ENCODE measurements around the gene ASAP2.
A peak's percentile ranks its signal among the peaks of the same experiment; 100 is the strongest.

ASAP2 gene

DNA sequence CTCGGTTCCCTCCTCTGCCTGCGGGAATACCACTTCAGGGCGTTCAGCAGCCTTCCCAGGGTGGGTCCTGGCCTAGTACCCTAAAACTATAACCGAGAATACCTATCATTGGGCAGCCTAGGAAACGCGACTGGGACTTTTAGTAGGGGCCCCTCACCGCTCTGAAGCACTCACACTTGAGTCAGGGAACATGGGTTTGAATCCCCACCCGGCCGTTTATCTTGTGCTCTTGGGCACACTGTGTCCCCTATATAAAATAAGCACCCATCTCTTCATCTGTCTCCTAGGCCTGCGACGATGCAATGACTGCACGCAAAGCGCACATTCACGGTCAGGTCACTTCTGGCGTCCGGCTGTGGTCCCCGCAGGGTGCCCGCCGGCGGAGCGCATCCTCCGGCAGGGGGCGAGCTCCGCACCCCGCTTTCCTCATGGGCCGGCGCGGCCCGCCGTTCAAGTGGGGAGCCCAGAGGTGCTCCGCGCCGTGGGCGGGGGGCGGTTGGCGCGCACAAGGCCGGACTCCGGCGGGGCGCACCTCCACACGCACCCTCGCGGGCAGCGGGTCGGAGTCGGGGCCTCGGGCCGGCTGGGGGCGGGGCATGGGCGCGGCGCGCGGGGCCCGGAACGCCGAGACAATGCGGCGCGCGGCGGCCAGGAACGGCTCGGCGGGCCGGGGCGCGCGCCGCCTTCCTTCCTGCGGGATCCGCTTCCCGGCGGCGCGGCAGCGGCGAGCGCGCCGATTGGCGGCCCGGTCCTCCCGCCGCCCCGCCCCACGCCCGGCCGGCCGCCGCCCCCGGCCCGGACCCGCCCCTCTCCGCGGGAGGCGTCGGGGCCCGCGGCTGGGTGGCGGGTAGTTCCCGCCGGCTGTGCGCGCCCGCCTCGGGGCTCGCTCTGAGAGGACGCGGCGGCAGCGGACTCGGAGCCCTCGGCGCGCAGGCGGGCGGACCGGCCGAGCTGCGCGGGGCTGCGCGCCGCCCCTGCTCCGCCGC, at the start of gene ASAP2:
ASAP2 (plus strand) TSS at position 850 of the 986 bp plus-strand sequence. CDS start 293 bp downstream, outside the sequence.
- peak; percentile 76 for DNase-seq

DNA sequence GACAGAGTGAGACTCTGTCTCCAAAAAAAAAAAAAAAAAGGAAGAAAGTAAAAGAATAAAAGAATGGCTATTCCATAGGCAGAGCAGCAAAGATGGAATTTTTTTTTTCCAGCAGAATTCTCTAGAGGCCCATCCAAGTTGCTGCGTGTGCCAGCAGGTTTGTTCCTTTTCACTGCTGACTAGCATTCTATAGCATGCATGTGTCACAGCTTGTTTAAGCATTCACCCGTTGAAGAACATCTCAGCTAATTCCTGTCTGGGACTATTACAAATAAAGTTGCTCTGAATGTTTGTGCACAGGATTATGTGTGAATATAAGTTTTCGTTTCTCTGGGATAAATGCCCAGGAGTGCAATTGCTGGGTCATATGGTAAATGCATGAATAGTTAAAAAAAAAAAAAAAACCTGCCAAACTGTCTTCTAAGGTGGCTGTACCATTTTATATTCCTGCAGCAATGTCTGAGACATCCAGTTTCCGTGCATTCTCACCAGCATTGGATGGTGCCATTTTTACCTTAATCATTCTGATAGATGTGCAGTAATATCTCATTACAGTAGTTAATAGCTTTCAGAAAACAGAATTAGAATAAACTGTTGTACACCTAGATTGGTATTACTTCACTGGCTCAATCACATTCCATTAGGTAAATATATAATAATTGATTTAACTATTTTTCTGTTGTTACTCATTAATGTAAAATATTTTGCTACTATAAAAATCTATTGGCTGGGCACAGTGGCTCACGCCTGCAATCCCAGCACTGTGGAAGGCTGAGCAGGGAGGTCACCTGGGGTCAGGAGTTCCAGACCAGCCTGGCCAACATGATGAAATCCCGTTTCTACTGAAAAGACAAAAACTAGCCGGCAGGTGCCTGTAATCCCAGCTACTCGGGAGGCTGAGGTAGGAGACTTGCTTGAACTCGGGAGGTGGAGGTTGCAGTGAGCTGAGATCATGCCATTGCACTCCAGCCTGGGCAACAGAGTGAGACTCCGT, 47.5 kb upstream of the ASAP2 start:
- DNase-seq, result no peak

DNA sequence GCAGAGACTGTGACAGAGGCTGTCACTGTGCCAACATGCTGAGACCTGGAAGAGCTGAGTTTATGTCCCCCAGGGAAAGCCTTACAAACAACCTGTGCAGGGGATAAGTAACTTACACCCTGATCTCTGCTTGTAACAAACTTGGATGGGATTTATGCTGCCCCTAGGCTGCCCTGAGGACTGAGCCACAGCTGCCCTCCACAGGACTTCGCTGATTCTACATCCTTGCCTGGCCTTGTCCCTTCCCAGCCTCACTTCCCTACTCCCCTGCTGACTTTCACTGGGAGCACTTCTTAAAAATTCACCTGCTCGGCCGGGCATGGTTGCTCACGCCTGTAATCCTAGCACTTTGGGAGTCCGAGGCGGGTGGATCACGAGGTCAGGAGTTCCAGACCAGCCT, 45.9 kb upstream of the ASAP2 start:
- DNase-seq, result no peak

DNA sequence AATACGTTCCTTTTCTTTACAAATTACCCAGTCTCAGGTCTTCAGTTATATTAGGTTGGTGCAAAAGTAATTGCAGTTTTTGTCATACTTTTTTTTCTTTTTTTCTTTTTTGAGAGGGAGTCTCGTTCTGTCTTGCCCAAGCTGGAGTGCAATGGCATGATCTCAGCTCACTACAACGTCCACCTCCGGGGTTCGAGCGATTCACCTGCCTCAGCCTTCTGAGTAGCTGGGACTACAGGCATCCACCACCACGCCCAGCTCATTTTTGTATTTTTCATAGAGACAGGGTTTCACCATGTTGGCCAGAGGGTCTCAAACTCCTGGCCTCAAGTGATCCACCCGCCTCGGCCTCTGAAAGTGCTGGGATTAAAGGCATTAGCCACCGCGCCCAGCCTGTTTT, 43.8 kb upstream of the ASAP2 start:
- no peak for DNase-seq

DNA sequence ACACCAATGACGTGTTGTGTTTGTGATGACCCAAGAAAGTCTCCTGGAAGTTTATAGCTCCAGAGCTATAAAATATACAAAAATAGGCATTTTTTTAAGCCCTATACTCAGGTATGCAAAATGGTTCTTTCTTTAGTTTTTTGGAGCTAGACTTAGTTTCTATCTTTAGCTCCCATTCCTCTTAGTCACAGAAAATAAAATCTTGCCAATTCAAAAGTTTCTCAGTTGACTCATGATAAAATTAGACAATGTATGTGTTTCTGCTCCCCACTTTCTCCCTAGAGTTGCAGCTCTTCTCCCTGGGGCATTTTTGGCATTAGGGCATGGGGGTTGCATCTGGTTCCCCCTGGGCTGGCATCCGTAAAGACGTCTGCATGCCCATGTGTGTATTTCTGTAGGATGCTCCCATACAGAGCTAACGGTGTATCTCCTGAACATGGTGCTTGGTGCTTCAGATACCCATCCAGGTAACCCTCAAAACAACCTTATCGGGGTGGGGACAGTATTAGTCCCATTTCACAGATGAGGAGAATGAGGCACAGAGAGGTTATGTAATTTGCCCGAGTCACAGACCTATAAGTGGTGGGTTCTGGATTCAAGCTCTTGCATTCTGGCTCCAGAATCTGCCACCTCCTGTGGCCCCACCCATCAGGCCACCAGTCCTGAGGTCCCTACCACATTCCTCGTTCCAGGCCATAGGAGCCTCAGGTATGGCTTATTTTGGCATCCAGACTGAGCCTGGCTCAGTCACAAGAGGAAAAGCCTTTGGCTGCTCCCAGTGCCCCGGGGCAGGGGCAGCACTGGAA, 43.1 kb upstream of the ASAP2 start:
- no peak for DNase-seq

DNA sequence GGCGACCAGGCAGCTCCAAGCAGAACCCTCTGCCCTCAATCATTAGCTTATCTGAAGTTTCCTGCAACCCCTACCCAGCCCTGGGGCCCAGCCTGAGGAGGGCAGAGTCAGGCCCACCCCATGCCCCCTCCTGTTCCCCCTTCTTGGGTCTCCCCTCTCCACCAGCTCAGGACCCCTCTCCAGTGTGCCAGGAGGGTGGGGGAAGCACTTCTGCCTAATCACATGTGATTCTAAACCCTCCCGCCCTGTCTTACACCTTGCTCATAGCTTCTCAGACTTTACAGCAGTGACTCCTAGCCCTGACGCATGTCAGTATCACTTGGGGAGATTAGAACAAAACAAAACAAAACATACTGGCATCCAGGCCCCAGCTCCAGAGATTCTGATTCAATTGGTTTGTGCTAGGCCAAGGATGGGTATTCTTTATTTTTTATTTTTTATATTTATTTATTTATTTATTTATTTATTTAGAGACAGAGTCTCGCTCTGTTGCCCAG, 42.5 kb upstream of the ASAP2 start:
- DNase-seq, result no peak

DNA sequence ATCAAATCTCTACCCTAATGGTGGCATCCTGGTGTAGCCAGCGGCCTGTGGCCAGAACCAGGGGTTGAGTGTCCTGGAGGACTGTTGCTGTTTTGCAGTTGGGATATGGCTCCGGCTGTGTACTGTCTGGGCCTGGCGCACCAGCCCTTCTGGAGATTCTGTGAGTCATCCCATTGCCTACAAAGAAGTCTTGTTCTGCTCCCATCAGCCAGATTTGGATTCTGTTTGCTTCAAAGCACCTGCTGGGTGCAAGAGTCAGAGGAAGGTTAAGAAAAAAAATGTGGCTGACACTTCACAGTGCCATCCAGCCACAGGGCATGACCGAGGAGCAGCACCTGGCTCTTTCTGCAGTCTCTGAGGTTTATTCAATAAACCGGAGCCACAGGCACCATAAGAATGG, 41.0 kb upstream of the ASAP2 start:
- no peak for DNase-seq

DNA sequence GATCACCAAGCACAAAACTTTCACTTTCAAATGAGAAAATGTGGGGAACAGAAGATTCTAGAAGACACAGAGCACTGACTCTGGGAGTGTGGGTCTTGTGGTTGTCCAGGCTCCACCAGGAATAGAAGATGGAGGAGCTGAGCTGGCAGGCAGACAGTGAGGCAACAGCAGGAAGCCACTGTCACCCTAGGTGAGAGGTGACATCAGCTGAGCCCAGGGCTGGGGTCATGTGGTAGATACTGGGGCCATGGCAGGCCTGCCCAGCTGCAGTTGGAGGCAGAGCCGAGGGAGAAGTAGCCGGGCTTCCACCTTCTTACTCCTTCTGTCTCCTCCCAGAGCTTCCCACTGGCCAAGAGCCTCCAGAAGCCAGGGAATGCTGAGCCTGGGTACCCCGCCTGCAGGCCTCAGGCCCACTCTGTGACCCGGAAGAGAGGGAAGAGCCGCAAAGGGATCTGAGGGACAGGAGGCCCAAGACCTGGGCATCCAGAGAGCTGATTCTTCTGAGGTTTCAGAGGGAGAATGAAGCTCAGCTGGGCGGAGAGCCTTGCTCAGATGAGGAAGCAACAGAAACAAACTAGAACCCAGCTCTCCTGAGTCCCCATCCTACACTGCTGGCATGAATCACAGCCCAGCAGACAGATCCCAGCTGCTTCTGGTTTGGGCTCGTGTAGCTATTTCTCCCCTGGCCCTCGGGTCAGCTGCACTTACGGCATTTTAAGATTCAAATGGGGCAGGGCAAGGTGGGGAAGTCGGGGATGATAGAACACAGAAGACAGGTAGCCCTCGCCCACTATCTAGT, 39.8 kb upstream of the ASAP2 start:
- DNase-seq, result no peak

DNA sequence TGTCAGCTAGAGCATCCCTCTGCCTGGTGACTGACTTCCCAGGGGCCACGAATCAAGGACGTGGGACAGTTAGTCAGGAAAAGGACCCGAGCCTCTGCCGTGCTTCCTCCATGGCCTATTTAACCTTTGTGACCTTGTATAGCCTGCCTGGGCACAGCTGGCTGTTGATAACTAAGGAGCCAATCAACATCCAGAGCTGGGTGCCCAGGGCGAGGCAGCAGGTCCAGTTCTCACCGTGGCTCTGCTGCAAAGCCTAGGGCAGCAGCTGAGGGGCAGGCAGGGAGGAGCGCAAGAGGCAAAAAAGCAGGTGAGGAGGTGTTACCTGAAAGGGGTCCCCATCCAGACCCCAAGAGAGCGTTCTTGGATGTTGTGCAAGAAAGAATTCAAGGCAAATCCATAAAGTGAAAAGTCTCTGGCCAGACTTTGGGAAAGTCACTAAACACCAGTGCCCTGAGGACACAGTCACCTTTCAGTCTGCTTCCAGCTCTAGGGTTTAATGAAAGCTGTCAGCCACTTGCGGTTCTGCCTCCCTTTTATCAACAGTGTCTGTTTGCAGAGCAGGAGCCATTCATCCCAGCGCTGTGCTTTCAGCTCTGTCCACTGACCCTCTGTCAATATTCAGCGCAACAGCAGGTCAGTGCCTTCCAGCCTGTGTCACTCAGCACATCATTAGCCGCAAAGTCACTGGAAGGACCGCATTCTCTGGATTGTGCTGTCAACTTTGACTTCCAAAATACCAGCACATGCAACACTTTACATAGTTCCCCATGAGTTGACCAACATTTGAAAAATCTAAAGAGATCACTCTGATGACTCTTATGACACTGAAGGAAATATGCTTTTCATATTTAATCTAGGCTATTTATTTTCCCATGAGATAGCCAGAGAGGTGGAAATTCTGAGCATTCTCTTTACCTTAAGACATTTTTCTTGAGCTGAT, 38.6 kb upstream of the ASAP2 start:
- no peak for DNase-seq

DNA sequence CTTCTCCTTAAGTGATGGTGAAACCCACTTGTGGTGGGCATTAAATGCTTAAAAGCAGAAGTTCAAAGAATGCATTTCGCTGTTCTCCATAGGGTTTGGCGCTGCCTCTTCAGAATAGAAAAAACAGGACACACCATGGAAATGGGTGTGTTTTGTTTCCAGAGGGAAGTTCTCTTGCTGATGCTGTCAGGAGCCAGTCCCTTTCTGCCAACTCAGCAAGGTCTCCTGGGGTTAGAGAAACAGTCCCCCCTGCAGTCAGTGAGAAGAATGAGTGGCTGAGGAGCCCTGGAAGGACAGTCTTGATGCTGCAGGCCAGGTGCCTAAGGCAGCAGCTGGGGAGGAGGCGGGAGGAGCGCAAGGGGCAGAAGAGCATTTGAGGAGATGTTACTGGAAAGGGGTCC, 37.8 kb upstream of the ASAP2 start:
- no peak for DNase-seq

DNA sequence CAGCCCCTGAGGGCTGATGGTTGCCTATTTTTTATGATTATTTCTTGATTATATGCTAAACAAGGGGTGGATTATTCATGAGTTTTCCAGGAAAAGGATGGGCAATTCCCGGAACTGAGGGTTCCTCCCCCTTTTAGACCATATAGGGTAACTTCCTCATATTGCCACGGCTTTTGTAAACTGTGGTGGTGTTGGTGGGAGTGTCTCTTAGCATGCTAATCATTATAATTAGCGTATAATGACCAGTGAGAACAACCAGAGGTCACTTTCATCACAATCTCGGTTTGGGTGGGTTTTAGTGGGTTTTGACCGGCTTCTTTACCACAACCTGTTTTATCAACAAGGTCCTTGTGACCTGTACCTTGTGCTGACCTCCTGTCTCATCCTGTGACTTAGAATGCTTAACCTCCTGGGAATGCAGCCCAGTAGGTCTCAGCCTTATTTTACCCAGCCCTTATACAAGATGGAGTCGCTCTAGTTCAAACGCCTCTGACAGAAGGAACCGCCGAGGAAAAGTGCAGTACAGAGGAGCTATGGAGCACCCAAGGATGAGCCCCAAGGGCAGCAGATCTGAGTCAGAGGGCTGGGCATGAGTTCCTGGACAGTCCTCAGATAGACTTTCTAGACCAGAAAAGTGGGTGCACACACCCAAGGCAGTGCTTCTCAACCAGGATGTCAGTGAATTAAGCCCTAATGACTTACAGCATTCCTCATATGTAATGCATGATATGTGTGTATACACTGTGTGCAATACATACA, 37.1 kb upstream of the ASAP2 start:
- no peak for DNase-seq

DNA sequence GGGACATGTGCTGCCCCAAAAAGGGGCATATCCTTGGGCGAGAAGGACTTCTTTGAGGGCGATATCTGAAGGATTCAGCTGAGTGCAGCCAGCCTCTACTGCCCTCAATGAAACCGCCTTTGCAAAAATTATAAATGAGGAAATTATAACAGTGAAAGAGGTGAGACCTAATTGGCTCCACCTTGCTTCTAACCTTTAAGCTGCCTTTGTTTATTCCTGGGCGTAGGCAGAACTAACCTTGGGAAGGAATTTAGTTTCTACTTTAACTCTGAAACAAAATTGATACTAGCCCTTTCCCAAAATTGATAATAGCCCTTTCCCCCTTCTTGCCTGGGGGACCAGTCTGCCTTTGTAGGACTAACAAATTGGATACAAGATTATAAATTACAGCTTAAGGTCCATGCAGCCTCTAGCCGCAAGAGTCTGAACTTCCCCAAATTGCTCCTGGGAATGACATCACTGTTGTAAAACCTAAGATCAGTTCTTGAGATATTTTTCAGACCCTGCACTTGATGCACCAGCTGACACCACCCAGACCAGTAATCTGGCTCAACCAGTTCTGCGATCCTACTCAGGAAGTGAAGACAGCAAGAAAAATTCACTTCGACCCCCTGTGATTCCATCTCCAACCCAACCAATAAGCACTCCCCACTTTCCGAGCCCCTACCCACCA, 36.0 kb upstream of the ASAP2 start:
- no peak for DNase-seq

DNA sequence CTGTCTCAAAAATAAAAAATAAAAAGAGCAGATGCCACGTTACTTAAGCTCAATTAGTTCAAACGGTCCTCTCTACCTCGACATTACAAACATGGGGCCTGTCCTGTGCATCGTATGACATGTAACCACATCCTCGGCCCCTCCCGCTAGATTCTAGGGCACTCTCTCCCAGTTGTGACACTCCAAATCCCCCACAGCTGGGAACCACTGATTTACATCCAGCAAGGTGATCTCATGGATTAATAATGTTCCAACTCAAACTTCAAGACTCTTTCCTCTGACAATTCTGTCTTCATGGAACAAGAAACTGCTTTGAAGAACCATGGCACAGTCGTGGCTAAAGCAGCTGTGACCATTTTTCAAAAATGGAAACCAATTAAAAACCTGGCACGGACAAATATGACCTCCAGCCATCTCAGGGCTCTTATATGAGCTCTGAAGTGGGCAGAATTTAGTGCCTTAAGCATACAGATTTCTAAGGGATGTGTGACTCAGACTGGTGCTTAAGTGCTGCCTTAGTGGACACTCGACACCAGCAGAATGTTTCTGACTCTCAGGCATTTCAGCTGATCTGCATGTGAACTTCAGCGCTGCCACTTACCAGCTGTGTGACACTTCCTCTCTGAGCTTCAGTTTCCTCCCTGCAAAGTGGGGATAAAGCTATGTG, 31.7 kb upstream of the ASAP2 start:
- DNase-seq, result peak; percentile 94

DNA sequence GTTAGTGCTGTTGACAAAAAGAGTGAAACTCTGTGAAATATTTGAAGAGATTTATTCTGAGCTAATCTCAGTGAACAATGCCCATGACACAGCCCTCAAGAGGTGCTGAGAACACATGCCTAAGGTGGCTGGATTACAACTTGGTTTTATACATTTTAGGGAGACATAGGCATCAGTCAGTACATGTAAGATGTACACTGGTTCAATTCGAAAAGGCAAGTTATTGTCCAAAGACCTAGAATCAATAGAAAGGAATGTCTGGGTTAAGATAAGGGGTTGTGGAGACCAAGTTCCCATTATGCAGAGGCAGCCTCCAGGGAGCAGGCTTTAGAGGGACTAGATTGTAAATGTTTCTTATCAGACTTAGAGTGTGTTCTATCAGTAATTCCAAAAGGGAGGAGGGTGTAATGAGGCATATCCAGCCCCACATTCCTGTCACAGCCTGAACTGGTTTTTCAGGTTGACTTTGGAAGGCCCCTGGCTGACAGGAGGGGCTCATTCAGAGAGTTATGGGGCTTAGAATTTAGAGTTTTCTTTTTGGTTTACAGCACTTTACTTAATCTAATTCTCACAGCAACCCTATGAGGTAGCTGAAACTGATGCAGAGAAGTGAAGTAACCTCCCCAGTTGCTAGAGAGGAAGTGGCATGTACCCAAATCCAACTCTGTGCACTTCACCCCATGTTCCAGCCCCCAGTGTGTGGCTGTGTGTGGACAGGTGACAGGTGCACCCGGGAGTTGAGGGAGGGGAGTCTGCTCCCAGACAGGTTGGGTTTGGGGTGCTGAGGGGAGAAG, 28.3 kb upstream of the ASAP2 start:
- no peak for DNase-seq

DNA sequence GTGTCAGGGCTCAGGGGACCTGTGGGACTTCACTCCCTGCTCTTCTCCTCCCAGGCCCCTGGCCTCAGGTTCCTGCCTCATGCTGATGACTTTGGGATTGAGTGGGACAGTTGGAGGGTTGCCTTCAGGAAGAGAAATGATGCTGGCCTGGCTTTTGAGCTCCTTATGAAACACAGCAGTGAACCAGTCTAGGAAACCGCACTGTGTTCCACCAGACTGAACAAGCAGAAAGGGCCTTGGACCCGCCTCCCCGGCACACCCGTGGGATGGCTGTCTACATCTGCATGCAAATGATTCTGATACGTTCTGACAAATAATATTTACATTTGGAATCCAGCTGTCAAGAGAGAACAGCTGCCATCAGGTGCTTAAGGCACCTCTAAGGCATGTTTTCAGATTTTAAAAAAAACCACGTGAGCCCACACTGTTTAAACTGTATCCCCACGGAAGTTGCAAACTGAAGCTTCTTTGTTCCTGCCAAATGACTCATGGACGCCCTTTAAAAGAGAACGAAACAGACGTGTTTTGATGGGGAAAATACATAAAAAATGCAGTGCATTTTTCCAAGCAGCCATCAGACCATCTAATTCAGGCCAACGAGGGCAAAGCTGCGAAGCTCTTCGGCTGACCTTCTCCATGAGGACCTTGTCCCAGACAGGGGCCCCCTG, 27.6 kb upstream of the ASAP2 start:
- no peak for DNase-seq

DNA sequence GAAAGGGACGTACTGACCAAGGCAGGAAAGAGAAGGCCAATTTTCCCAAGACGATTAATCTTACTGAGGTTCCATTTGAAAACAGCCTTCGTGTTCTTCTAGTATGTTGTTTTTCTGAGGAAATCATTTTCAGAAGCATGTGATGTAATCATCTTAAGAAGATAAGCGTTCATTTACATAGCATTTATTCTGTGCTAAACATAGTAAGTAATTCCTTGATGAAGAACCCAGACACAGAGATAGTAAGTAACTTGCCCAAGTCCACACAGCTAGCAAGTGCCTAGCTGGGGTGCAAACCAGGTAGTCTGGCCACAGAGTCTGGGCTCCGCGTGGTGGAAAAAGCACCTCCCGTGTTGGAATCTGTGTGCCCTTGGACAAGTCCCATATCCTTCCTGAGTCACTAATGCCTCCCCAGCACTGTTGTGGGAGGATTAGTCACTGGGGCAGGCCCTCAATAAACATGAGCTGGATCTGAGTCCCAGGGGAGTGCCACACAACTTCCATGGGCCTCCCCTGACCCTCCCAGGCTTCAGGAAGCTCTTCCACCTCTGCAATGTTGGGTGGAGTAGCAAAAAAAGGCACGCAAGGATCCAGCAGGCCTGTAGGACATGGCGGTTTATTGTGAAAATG, 26.9 kb upstream of the ASAP2 start:
- no peak for DNase-seq
